ENCODE measurements around the gene MUC5AC. TPM values are rescaled to one million over a fixed set of nuclear protein-coding genes. Genes with fewer than 3 reads are reported as not detected.
"Not testable (repeated sequence)": the region's sequence is repeated elsewhere in the genome, so short reads cannot be mapped to it uniquely, and the experiment has no call there.

Gene MUC5AC
- total RNA-seq, 1 donor from 2014 or later = not detected

GRCh38 chr11:1205987-1206331, 48.2 kb downstream of the MUC5AC start:
- no peak for DNase-seq (ENCODE audit: low read depth)

- DNase-seq (ENCODE audit: low read depth) = no peak
Observed at GRCh38 chr11:1206391-1207271, 48.9 kb downstream of the MUC5AC start.

- no peak for DNase-seq (ENCODE audit: low read depth)
Observed at GRCh38 chr11:1207401-1208143, 49.8 kb downstream of the MUC5AC start.

- DNase-seq (ENCODE audit: low read depth) = no peak
Observed at GRCh38 chr11:1208144-1208393, 50.3 kb downstream of the MUC5AC start.

- DNase-seq (ENCODE audit: low read depth) = no peak
Observed at GRCh38 chr11:1208394-1209261, 50.9 kb downstream of the MUC5AC start.

- DNase-seq (ENCODE audit: low read depth) = no peak
Observed at GRCh38 chr11:1209371-1210057, 51.8 kb downstream of the MUC5AC start.

- no peak for DNase-seq (ENCODE audit: low read depth)
Observed at GRCh38 chr11:1211838-1212237, 54.1 kb downstream of the MUC5AC start.

- not testable (repeated sequence) for DNase-seq (ENCODE audit: low read depth)
Observed at GRCh38 chr11:1215826-1216225, 58.1 kb downstream of the MUC5AC start.

GRCh38 chr11:1217151-1217550, 59.4 kb downstream of the MUC5AC start:
- no peak for DNase-seq (ENCODE audit: low read depth)

- no peak for DNase-seq (ENCODE audit: low read depth)
Observed at GRCh38 chr11:1218256-1218787, 60.6 kb downstream of the MUC5AC start.

GRCh38 chr11:1218788-1219445, 61.2 kb downstream of the MUC5AC start:
- DNase-seq (ENCODE audit: low read depth) = no peak

- no peak for DNase-seq (ENCODE audit: low read depth)
Observed at GRCh38 chr11:1219446-1219833, 61.7 kb downstream of the MUC5AC start.

- no peak for DNase-seq (ENCODE audit: low read depth)
Observed at GRCh38 chr11:1219834-1220815, 62.4 kb downstream of the MUC5AC start.

GRCh38 chr11:1220941-1221721, 63.4 kb downstream of the MUC5AC start:
- no peak for DNase-seq (ENCODE audit: low read depth)

- no peak for DNase-seq (ENCODE audit: low read depth)
Observed at GRCh38 chr11:1221848-1222311, 64.1 kb downstream of the MUC5AC start.

GRCh38 chr11:1222491-1223345, 65.0 kb downstream of the MUC5AC start, which contains the start of gene MUC5B:
Gene MUC5B, plus strand, starts transcription at chr11:1223066. Its CDS starts 58 bp downstream, at chr11:1223124.
- DNase-seq (ENCODE audit: low read depth) = no peak

GRCh38 chr11:1223346-1224110, 65.8 kb downstream of the MUC5AC start:
- no peak for DNase-seq (ENCODE audit: low read depth)
